Sigmoid colon (tissue), 7 donors: ENCODE results near the gene CHRNA4. TPM values are rescaled to one million over a fixed set of nuclear protein-coding genes. Genes with fewer than 3 reads are reported as not detected.

Experiments
- DNase-seq: peaks from one replicate; pipeline ENCODE4 v3.0.0-alpha.2; 2019
- H3K27ac ChIP-seq, 4 donors: fragments of 200-600 bp; sonication (generic); one replicate each; pipeline ENCODE4 v1.5.1; 2016 to 2019; ENCODE audit warnings: mild to moderate bottlenecking in 1 of 4
- H3K27me3 ChIP-seq, 3 donors: fragments of 200-600 bp; sonication (generic); one replicate each; pipeline ENCODE4 v1.5.1; 2019; ENCODE audit warnings: mild to moderate bottlenecking in 1 of 3
- H3K36me3 ChIP-seq, 4 donors: fragments of 200-600 bp; sonication (generic); one replicate each; pipeline ENCODE4 v1.5.1; 2016 to 2019
- H3K4me1 ChIP-seq, 4 donors: fragments of 200-600 bp; sonication (generic); one replicate each; pipeline ENCODE4 v1.5.1; 2017 to 2019
- H3K4me3 ChIP-seq, 4 donors: fragments of 200-600 bp; sonication (generic); one replicate each; pipeline ENCODE4 v1.5.1; 2017 to 2019; ENCODE audit warnings: mild to moderate bottlenecking in 2 of 4, moderate library complexity in 1 of 4
- H3K9me3 ChIP-seq, 4 donors: fragments of 200-600 bp in 3 of 4; sonication (generic) in 3 of 4; one replicate each; pipeline versions ENCODE4 v1.5.1 to v1.6.1; 2013 to 2019
- CTCF ChIP-seq, 4 experiments: fragments of 450-650 bp in 3 of 4; fragments of 200-600 bp in 1 of 4; IDR thresholded peaks; one replicate each; pipeline ENCODE4 v1.5.1; 2016 to 2019; ENCODE audit warnings: antibody characterized with exemption in 4 of 4, mild to moderate bottlenecking in 3 of 4, moderate library complexity in 2 of 4
- EP300 ChIP-seq, 4 donors: sonication (generic); formaldehyde crosslinking; IDR thresholded peaks; one replicate each; pipeline ENCODE4 v1.6.1; 2017; ENCODE audit warnings: antibody characterized with exemption in 4 of 4
- POLR2A ChIP-seq, 2 donors: fragments of 450-650 bp; IDR thresholded peaks; one replicate each; pipeline ENCODE4 v1.6.1; 2016; ENCODE audit warnings: antibody characterized with exemption in 2 of 2, mild to moderate bottlenecking in 2 of 2, moderate library complexity in 2 of 2
- POLR2AphosphoS5 ChIP-seq, 4 donors: sonication (generic); formaldehyde crosslinking; IDR thresholded peaks; one replicate each; pipeline ENCODE4 v1.6.1; 2017; ENCODE audit warnings: antibody characterized with exemption in 4 of 4
- WGBS, 2 donors: extraction: QIAGEN DNeasy Blood & Tissue Kit; methylation state at CpG; one replicate each; pipeline ENCODE4 v1.1.7; 2013; 5-methylcytosine and 5-hydroxymethylcytosine counted together
- intact Hi-C: fragments of 100-400 bp; cut with DNase I; formaldehyde crosslinking; loops from one replicate; pipeline ENCODE4 v1.15.1; 2023
- polyA plus RNA-seq, 3 donors: library from polyadenylated mRNA; stranded (reverse); fragments of 200-250 nt; gene quantifications; one replicate each; pipeline ENCODE4 v1.2.3, GENCODE V29; 2013
- total RNA-seq, 4 donors: library from RNA; depleted of rRNA; stranded (reverse); fragments of >200 nt; gene quantifications; one replicate each; pipeline ENCODE4 v1.1.0, GENCODE V29; 2016
- donor health status: healthy with polysubstance abuse.
- donor health status: Bipolar disorder and iron deficiency.
- donor health status: healthy.

The CHRNA4 gene
- total and polyA plus RNA-seq, 7 donors, result 0.07 to 1.1 TPM; not detected in 5

- Histone ChIP-seq H3K27ac (no peak overlapping the region), H3K36me3 (no peaks in the 10 kb centered on the region), H3K4me3 (no peak overlapping the region), H3K4me1 (peaks cover 0 to 7% (median 3%) of the 10 kb centered on the region in 4 donors), H3K27me3 (peaks cover 0 to 53% (median 17%) of the 10 kb centered on the region in 3 donors), H3K9me3 (no peaks in the 10 kb centered on the region)
- WGBS, 2 donors, result 39 to 53% methylated on average over 12 of the region's 12 CpGs
- intact Hi-C loops, result no loop called here
- DNase-seq, result no peak
- no peak for TF ChIP-seq CTCF (IDR thresholded peaks at IDR 0.05)
- no peak for TF ChIP-seq EP300 (IDR thresholded peaks at IDR 0.05)
- TF ChIP-seq POLR2A (IDR thresholded peaks at IDR 0.05), result no peak
- TF ChIP-seq POLR2AphosphoS5 (IDR thresholded peaks at IDR 0.05), result no peak
These were observed 8.3 kb downstream of the CHRNA4 start for GRCh38 chr20:63352811-63353221.

GRCh38 chr20:63351811-63352591, 9.1 kb downstream of the CHRNA4 start:
- 40 to 53% methylated on average over 28 of the region's 28 CpGs for WGBS, 2 donors
- no peak for TF ChIP-seq EP300 (IDR thresholded peaks at IDR 0.05)
- TF ChIP-seq POLR2AphosphoS5 (IDR thresholded peaks at IDR 0.05), result no peak
- no peak for TF ChIP-seq POLR2A (IDR thresholded peaks at IDR 0.05)
- TF ChIP-seq CTCF (IDR thresholded peaks at IDR 0.05), result no peak
- Histone ChIP-seq H3K27me3 (peaks cover 0 to 54% (median 20%) of the 10 kb centered on the region in 3 donors), H3K27ac (no peak overlapping the region), H3K9me3 (no peaks in the 10 kb centered on the region), H3K4me1 (peaks cover 0 to 7% (median 3%) of the 10 kb centered on the region in 4 donors), H3K36me3 (no peaks in the 10 kb centered on the region), H3K4me3 (no peak overlapping the region)
- intact Hi-C loops, result no loop called here
- no peak for DNase-seq

- no peaks in the 10 kb centered on the region for H3K9me3 ChIP-seq
- intact Hi-C loops, result no loop called here
- no peaks in the 10 kb centered on the region for H3K36me3 ChIP-seq
- peaks cover 0 to 9% (median 4%) of the 10 kb centered on the region in 4 donors for H3K4me1 ChIP-seq
- WGBS, 2 donors, result 87 to 88% methylated on average over 12 of the region's 12 CpGs
- DNase-seq, result no peak
- H3K4me3 ChIP-seq, result no peak overlapping the region
- TF ChIP-seq POLR2A (IDR thresholded peaks at IDR 0.05) (no peak), POLR2AphosphoS5 (IDR thresholded peaks at IDR 0.05) (no peak), CTCF (IDR thresholded peaks at IDR 0.05) (no peak), EP300 (IDR thresholded peaks at IDR 0.05) (no peak)
- H3K27ac ChIP-seq, result no peak overlapping the region
- H3K27me3 ChIP-seq, result peaks cover 0 to 56% (median 27%) of the 10 kb centered on the region in 3 donors
These were observed 9.8 kb downstream of the CHRNA4 start for GRCh38 chr20:63351326-63351700.

- peaks cover 0 to 15% (median 4%) of the 10 kb centered on the region in 4 donors for H3K4me1 ChIP-seq
- H3K27ac ChIP-seq, result no peak overlapping the region
- H3K4me3 ChIP-seq, result no peak overlapping the region
- H3K27me3 ChIP-seq, result peaks cover 0 to 59% (median 32%) of the 10 kb centered on the region in 3 donors
- H3K9me3 ChIP-seq, result no peaks in the 10 kb centered on the region
- DNase-seq, result no peak
- intact Hi-C loops, result no loop called here
- 80 to 93% methylated on average over 46 of the region's 46 CpGs for WGBS, 2 donors
- TF ChIP-seq EP300 (IDR thresholded peaks at IDR 0.05) (no peak), POLR2A (IDR thresholded peaks at IDR 0.05) (no peak), CTCF (IDR thresholded peaks at IDR 0.05) (no peak), POLR2AphosphoS5 (IDR thresholded peaks at IDR 0.05) (no peak)
- H3K36me3 ChIP-seq, result no peaks in the 10 kb centered on the region
These were observed 10.4 kb downstream of the CHRNA4 start for GRCh38 chr20:63350597-63351325.
